Panc1 (cell line): ENCODE results near the gene DGCR2. TPM values are rescaled to one million over a fixed set of nuclear protein-coding genes. Genes with fewer than 3 reads are reported as not detected.

Source experiments
- ATAC-seq: fragments of 200-7000 bp; cut with Tn5 transposase; 2 replicates; pipeline ENCODE4 v1.9.1; 2020; ENCODE audit warnings: mild to moderate bottlenecking, moderate library complexity
- BruUV-seq: library from RNA; stranded (reverse); fragments of 400-500 nt; replicated peaks from 2 replicates; lab custom pipeline; 2021; lab: Mats Ljungman, UMichigan
- CTCF ChIA-PET: fragments of 300-600 bp; sonication (Branson Sonifier 250); formaldehyde crosslinking; loops from one replicate; lab custom pipeline; 2022; ENCODE audit warnings: antibody characterized with exemption; lab: Charles Lee
- POLR2A ChIA-PET: fragments of 300-600 bp; sonication (Branson Sonifier 250); formaldehyde crosslinking; loops from one replicate; lab custom pipeline; 2022; ENCODE audit warnings: antibody characterized with exemption; lab: Charles Lee
- DNase-seq: peaks from one replicate; pipeline ENCODE4 v3.0.0-alpha.2; 2010; ENCODE audit warnings: low read depth, low spot score
- H3K27ac ChIP-seq: 2 replicates; pipeline ENCODE4 v1.5.1; 2011; ENCODE audit warnings: mild to moderate bottlenecking, low read length, inconsistent platforms
- H3K27me3 ChIP-seq: fragments of 200-500 bp; sonication (Bioruptor generic); 2 replicates; pipeline ENCODE4 v1.6.0; 2014; ENCODE audit warnings: low read length, inconsistent platforms; ENCODE audit not compliant: control insufficient read depth, insufficient read depth
- H3K36me3 ChIP-seq: fragments of 200-500 bp; sonication (Bioruptor generic); 2 replicates; pipeline ENCODE4 v1.5.1; 2014; ENCODE audit warnings: inconsistent platforms, mild to moderate bottlenecking, low read length, moderate library complexity; ENCODE audit not compliant: control insufficient read depth, insufficient read depth
- H3K4me1 ChIP-seq: 2 replicates; pipeline ENCODE4 v1.5.1; 2011; ENCODE audit warnings: inconsistent platforms, mild to moderate bottlenecking, low read length, moderate library complexity; ENCODE audit not compliant: control insufficient read depth, insufficient read depth
- H3K4me3 ChIP-seq, 2 experiments: 2 replicates each; pipeline ENCODE4 v1.5.1; 2011 to 2012; ENCODE audit warnings: low read depth in 2 of 2, low read length in 2 of 2, mild to moderate bottlenecking in 2 of 2, inconsistent platforms in 1 of 2, moderate library complexity in 1 of 2
- H3K9me3 ChIP-seq: fragments of 200-500 bp; sonication (Bioruptor generic); 2 replicates; pipeline ENCODE4 v1.5.1; 2014; ENCODE audit warnings: low read depth, mild to moderate bottlenecking, inconsistent platforms, low read length, moderate library complexity; ENCODE audit not compliant: control insufficient read depth, insufficient read depth
- CTCF ChIP-seq: fragments of 450-650 bp; IDR thresholded peaks from 2 replicates; pipeline ENCODE4 v1.5.1; 2017; ENCODE audit warnings: mild to moderate bottlenecking
- POLR2AphosphoS5 ChIP-seq: IDR thresholded peaks from 2 replicates; pipeline ENCODE4 v1.6.1; 2012; ENCODE audit warnings: mild to moderate bottlenecking, low read depth, low read length, moderate library complexity
- SIN3A ChIP-seq: IDR thresholded peaks from 2 replicates; pipeline ENCODE4 v1.6.1; 2012; ENCODE audit warnings: low read depth, mild to moderate bottlenecking, low read length, moderate library complexity, borderline replicate concordance; ENCODE audit not compliant: insufficient read depth
- TCF7L2 ChIP-seq: IDR thresholded peaks from 2 replicates; pipeline ENCODE4 v1.6.1; 2011; ENCODE audit warnings: mild to moderate bottlenecking, low read depth, low read length, inconsistent platforms
- in situ Hi-C: cut with HindIII; loops from 2 replicates; pipeline ENCODE4 v1.10.0; 2016; ENCODE audit warnings: low sequenced_read_pairs, low pct_unique_long_range_greater_than_20kb
- intact Hi-C: fragments of 100-400 bp; cut with micrococcal nuclease; formaldehyde crosslinking; loops from one replicate; pipeline ENCODE4 v1.10.0; 2022; ENCODE audit not compliant: unreplicated experiment
- total RNA-seq: library from RNA; stranded (reverse); gene quantifications from one replicate; pipeline ENCODE4 v1.2.1, GENCODE V29; 2021; ENCODE audit not compliant: unreplicated experiment
- TF ChIP-seq, protein P1 (sequence below), 2 experiments: IDR thresholded peaks; 2 replicates each; pipeline ENCODE4 v1.6.1; 2011 to 2012; ENCODE audit warnings: low read depth in 2 of 2, control low read depth in 1 of 2, low read length in 1 of 2, mild to moderate bottlenecking in 1 of 2, moderate library complexity in 1 of 2; ENCODE audit not compliant: insufficient read depth in 1 of 2

The DGCR2 gene
- total RNA-seq, 1 experiment from 2014 or later = 35.1 TPM

DNA sequence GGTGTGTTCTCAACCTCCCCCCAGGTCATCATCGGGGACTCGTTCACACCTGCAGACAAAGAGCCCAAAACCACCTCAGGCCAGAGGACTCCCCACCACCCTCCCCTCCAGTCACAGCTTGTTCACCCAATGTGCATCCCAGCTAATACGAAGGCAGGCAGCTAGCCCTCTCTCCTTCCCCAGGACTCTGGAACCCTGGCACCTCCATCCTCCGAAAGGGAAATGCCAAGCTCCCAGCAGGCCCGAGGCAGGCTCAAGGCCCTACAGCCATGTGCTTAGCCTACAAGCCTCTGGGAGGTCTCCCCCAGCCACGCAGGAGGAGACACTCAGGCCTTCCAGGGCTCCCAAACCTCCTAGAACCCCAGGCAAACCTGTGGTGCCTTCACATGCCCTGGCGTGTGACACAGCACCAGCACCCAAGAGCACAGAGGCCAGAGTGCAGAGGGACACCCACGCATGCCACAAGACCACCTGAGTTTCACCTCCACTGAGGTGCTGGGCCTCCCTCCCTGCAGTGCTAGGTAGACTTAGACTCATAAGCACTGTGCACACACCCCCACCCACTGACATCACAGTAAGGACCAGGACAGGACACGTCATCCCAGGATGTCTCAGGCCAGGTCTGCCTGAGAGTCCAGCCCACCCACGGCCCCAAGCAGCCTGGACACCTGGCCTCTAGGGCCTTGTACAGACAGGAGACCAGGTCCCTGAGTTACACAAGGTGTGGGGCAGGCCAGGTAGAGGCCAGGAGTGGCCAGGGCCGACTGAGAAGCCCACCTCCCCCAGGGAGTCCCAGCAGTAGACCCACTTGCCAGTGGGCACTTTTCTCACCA is 15.4 kb upstream of the DGCR2 start:
- Histone ChIP-seq H3K36me3 (peaks cover 2% of the 10 kb centered on the region; the same call in 1 of the 2 replicates), H3K9me3 (no peaks in the 10 kb centered on the region), H3K4me3 (no peak overlapping the region), H3K4me1 (no peaks in the 10 kb centered on the region), H3K27me3 (no peaks in the 10 kb centered on the region), H3K27ac (no peak overlapping the region)
- ATAC-seq = no peak
- POLR2A ChIA-PET = interaction anchor here (0.5 kb wide), 1 partner anchor 131 kb away, joined by 7 read pairs; no protein-coding TSS in a partner anchor
- in situ Hi-C loops (no loop called here), intact Hi-C loops (no loop called here)
- no peak for TF ChIP-seq TCF7L2
- TF ChIP-seq, protein P1, sequence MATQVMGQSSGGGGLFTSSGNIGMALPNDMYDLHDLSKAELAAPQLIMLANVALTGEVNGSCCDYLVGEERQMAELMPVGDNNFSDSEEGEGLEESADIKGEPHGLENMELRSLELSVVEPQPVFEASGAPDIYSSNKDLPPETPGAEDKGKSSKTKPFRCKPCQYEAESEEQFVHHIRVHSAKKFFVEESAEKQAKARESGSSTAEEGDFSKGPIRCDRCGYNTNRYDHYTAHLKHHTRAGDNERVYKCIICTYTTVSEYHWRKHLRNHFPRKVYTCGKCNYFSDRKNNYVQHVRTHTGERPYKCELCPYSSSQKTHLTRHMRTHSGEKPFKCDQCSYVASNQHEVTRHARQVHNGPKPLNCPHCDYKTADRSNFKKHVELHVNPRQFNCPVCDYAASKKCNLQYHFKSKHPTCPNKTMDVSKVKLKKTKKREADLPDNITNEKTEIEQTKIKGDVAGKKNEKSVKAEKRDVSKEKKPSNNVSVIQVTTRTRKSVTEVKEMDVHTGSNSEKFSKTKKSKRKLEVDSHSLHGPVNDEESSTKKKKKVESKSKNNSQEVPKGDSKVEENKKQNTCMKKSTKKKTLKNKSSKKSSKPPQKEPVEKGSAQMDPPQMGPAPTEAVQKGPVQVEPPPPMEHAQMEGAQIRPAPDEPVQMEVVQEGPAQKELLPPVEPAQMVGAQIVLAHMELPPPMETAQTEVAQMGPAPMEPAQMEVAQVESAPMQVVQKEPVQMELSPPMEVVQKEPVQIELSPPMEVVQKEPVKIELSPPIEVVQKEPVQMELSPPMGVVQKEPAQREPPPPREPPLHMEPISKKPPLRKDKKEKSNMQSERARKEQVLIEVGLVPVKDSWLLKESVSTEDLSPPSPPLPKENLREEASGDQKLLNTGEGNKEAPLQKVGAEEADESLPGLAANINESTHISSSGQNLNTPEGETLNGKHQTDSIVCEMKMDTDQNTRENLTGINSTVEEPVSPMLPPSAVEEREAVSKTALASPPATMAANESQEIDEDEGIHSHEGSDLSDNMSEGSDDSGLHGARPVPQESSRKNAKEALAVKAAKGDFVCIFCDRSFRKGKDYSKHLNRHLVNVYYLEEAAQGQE (IDR thresholded peaks at IDR 0.05; ENCODE audit: insufficient read depth in 1 of 2, low read depth in 2 of 2, low read length in 1 of 2) = no peak
- no peak for TF ChIP-seq CTCF
- TF ChIP-seq SIN3A = no peak
- no peak for TF ChIP-seq POLR2AphosphoS5
- BruUV-seq = no TSS peak
- DNase-seq = no peak
- CTCF ChIA-PET = interaction anchor here (0.5 kb wide), 1 partner anchor 114 kb away, joined by 3 read pairs; no protein-coding TSS in a partner anchor

DNA sequence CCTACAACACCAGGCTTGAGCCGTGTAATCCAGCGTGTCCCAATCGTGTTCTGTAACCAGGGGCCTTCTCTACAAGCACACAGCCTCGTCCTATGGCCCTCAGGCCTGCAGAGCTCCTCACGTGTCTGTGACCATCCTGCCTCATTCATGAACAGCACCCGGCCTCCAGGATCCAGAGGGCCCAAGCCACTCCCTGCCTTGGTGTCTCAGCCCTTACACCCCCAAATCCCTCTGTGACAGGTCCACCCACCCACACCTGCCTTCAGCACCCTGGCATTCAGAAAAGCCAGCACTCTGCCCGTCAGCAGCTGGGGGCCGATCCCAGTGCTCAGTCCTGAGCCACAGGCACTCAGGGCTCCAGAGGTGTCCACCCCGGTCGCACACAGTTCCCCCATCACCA is 14.7 kb upstream of the DGCR2 start:
- Histone ChIP-seq H3K27ac (no peak overlapping the region), H3K27me3 (no peaks in the 10 kb centered on the region), H3K9me3 (no peaks in the 10 kb centered on the region), H3K36me3 (peaks cover 2% of the 10 kb centered on the region; the same call in 1 of the 2 replicates), H3K4me3 (no peak overlapping the region), H3K4me1 (no peaks in the 10 kb centered on the region)
- TF ChIP-seq POLR2AphosphoS5 (no peak), CTCF (no peak), TCF7L2 (no peak)
- TF ChIP-seq, protein P1 (IDR thresholded peaks at IDR 0.05; ENCODE audit: insufficient read depth in 1 of 2, low read depth in 2 of 2, low read length in 1 of 2) = no peak
- no peak for ATAC-seq
- CTCF ChIA-PET = interaction anchor here (0.5 kb wide), 1 partner anchor 115 kb away, joined by 3 read pairs; no protein-coding TSS in a partner anchor
- DNase-seq = no peak
- intact Hi-C loops = no loop called here
- in situ Hi-C loops = no loop called here
- BruUV-seq = no TSS peak
- POLR2A ChIA-PET = interaction anchor here (0.5 kb wide), 1 partner anchor 132 kb away, joined by 7 read pairs; no protein-coding TSS in a partner anchor
